Ramos (cell line): ENCODE measurements around the gene XIST.
"Not testable (repeated sequence)": the region's sequence is repeated elsewhere in the genome, so short reads cannot be mapped to it uniquely, and the experiment has no call there.

Source experiments
- in situ Hi-C: fragments of 300-500 bp; cut with MboI; formaldehyde crosslinking; loops from one replicate; pipeline ENCODE4 v1.14.3; 2022; ENCODE audit warnings: low sequenced_read_pairs; ENCODE audit not compliant: unreplicated experiment

Gene XIST

GRCh38 chrX:73841337-73841736 lies 11.2 kb downstream of the XIST start:
- in situ Hi-C loops: no loop called here

- in situ Hi-C loops: no loop called here
Measured at GRCh38 chrX:73840120-73840924, 12.2 kb downstream of the XIST start.

GRCh38 chrX:73839152-73839551 lies 13.4 kb downstream of the XIST start:
- in situ Hi-C loops: no loop called here

GRCh38 chrX:73838123-73838522 lies 14.4 kb downstream of the XIST start:
- in situ Hi-C loops: no loop called here

- in situ Hi-C loops: no loop called here
Measured at GRCh38 chrX:73836956-73837477, 15.5 kb downstream of the XIST start.

GRCh38 chrX:73834219-73834618 lies 18.3 kb downstream of the XIST start:
- in situ Hi-C loops: no loop called here

- in situ Hi-C loops: no loop called here
Measured at GRCh38 chrX:73832319-73832718, 20.2 kb downstream of the XIST start.

GRCh38 chrX:73831500-73831899 lies 21.0 kb downstream of the XIST start:
- in situ Hi-C loops: no loop called here

GRCh38 chrX:73830489-73831414 lies 21.8 kb downstream of the XIST start:
- in situ Hi-C loops: no loop called here

GRCh38 chrX:73829890-73830466 lies 22.5 kb downstream of the XIST start:
- in situ Hi-C loops: no loop called here

GRCh38 chrX:73828080-73828720 lies 24.3 kb downstream of the XIST start:
- in situ Hi-C loops: no loop called here

GRCh38 chrX:73827406-73827805 lies 25.1 kb downstream of the XIST start:
- in situ Hi-C loops: no loop called here

GRCh38 chrX:73826996-73827395 lies 25.5 kb downstream of the XIST start:
- in situ Hi-C loops: no loop called here

- in situ Hi-C loops: no loop called here
Measured at GRCh38 chrX:73825569-73825968, 26.9 kb downstream of the XIST start.

- in situ Hi-C loops: no loop called here
Measured at GRCh38 chrX:73823473-73824004, 29.0 kb downstream of the XIST start.

GRCh38 chrX:73822775-73823174 lies 29.7 kb downstream of the XIST start:
- in situ Hi-C loops: no loop called here

- in situ Hi-C loops: no loop called here
Measured at GRCh38 chrX:73821921-73822559, 30.5 kb downstream of the XIST start.

GRCh38 chrX:73819864-73820558 lies 32.5 kb downstream of the XIST start:
- in situ Hi-C loops: not testable (repeated sequence)
